Measurements from ENCODE around the gene TRAK1. TPM values are rescaled to one million over a fixed set of nuclear protein-coding genes. Genes with fewer than 3 reads are reported as not detected.
A peak's percentile ranks its signal among the peaks of the same experiment; 100 is the strongest.

The TRAK1 gene
- total and polyA plus RNA-seq, 10 donors: 15.4 to 60.0 (median 47.8) TPM

DNA sequence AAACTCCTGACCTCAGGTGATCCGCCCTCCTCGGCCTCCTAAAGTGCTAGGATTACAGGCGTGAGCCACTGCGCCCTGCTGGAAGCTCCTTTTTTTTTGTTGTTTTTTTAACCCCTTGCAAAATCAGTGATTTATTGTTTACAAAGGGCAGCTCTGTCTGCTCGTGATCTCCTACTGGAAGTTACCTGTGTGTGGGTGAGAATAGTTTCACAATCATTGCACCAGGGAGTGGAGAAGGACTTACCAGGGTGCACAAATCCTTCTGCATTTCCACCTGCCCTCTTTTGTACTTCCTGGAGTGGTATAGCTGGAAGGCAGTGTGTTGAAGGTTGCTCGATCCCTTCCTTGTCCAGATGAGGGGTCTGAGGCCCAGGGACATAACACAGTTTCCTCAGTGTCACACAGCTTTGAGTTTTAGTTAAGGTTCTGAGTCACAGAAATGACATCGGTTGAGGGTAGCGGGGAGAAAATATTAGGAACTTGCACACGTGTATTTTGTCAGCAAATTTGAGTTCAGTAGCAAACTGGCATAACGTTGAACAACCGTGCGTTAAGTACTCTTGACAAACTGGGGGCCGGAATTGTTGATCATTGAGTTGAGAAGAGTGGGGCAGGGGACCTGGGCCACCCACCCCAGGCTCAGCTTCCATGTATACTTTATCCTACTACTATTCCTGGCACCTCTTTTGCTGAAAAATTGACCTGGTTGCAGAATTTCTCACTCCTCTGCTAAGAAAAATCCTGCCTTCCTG is 11.3 kb upstream of the TRAK1 start:
- DNase-seq: peak; percentile 19
- Histone ChIP-seq H3K4me1 (peaks cover 28 to 65% (median 50%) of the 10 kb centered on the region in 6 donors), H3K27me3 (replicated peaks in 1 of 7) (no peaks in the 10 kb centered on the region), H3K9me3 (peaks cover 0 to 16% (median 2%) of the 10 kb centered on the region in 8 donors), H3K4me3 (no peak overlapping the region), H3K27ac (peak overlapping the region in 7 of 8 donors; percentile 51 to 77 (median 69)), H3K36me3 (no peaks in the 10 kb centered on the region)
- TF ChIP-seq POLR2AphosphoS5 (IDR thresholded peaks at IDR 0.05) (no peak), POLR2A (IDR thresholded peaks at IDR 0.05) (no peak)
- TF ChIP-seq, protein P1, sequence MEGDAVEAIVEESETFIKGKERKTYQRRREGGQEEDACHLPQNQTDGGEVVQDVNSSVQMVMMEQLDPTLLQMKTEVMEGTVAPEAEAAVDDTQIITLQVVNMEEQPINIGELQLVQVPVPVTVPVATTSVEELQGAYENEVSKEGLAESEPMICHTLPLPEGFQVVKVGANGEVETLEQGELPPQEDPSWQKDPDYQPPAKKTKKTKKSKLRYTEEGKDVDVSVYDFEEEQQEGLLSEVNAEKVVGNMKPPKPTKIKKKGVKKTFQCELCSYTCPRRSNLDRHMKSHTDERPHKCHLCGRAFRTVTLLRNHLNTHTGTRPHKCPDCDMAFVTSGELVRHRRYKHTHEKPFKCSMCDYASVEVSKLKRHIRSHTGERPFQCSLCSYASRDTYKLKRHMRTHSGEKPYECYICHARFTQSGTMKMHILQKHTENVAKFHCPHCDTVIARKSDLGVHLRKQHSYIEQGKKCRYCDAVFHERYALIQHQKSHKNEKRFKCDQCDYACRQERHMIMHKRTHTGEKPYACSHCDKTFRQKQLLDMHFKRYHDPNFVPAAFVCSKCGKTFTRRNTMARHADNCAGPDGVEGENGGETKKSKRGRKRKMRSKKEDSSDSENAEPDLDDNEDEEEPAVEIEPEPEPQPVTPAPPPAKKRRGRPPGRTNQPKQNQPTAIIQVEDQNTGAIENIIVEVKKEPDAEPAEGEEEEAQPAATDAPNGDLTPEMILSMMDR (IDR thresholded peaks at IDR 0.05 in 8 of 11, conservative IDR thresholded peaks at IDR 0.05 in 3 of 11): no peak
- intact Hi-C loops (cut with DNase I; ENCODE audit: low total_unique reads): no loop called here
- 59 to 75% (median 73%) methylated on average over 13 of the region's 13 CpGs for WGBS, 5 donors

DNA sequence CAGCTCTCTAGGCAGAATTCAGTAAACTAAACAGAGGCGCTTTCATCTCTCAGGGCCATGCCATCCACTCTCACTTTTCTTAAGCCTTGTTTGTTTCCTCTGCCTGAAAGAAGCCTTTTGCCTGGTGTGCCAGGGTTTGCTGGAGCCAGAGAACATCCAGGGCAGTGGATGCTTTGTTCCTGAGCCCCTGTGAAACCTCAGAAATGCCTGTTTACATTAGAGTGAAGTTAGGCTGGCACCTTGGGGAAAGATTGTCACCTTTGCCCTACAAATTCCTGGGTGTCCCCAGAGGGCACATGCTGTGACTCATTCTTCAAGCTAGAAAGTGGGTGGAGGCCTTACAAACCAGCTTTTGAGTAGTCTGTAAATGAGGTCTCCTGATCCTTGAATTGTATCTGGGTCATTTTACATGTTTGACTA is 10.7 kb upstream of the TRAK1 start:
- intact Hi-C loops (cut with DNase I; ENCODE audit: low total_unique reads): no loop called here
- H3K9me3 ChIP-seq: peaks cover 0 to 15% (median 2%) of the 10 kb centered on the region in 8 donors
- H3K4me3 ChIP-seq: no peak overlapping the region
- no peaks in the 10 kb centered on the region for H3K36me3 ChIP-seq
- H3K4me1 ChIP-seq: peaks cover 31 to 69% (median 55%) of the 10 kb centered on the region in 6 donors
- peak; percentile 21 for DNase-seq
- peak overlapping the region; percentile 44 to 77 (median 66) for H3K27ac ChIP-seq
- WGBS, 5 donors: 58 to 81% (median 67%) methylated on average over 1 of the region's 1 CpG
- no peaks in the 10 kb centered on the region for H3K27me3 ChIP-seq (replicated peaks in 1 of 7)
- TF ChIP-seq POLR2A (IDR thresholded peaks at IDR 0.05): no peak
- peak in 1 of 3 donors; percentile 7 for TF ChIP-seq POLR2AphosphoS5 (IDR thresholded peaks at IDR 0.05)

GRCh38 chr3:42081838-42082473 is 9.2 kb upstream of the TRAK1 start:
- no peak overlapping the region for H3K4me3 ChIP-seq
- peak overlapping the region in 7 of 8 donors; percentile 16 to 77 (median 69) for H3K27ac ChIP-seq
- intact Hi-C loops (cut with DNase I; ENCODE audit: low total_unique reads): no loop called here
- DNase-seq: peak; percentile 25
- WGBS, 5 donors: 52 to 59% (median 54%) methylated on average over 7 of the region's 7 CpGs
- H3K36me3 ChIP-seq: peaks cover 0 to 6% (median under 1%) of the 10 kb centered on the region in 6 donors
- no peaks in the 10 kb centered on the region for H3K27me3 ChIP-seq (replicated peaks in 1 of 7)
- TF ChIP-seq POLR2AphosphoS5 (IDR thresholded peaks at IDR 0.05): no peak
- no peak for TF ChIP-seq POLR2A (IDR thresholded peaks at IDR 0.05)
- TF ChIP-seq, protein P1 (IDR thresholded peaks at IDR 0.05 in 8 of 11, conservative IDR thresholded peaks at IDR 0.05 in 3 of 11): no peak
- peaks cover 0 to 4% (median 0%) of the 10 kb centered on the region in 8 donors for H3K9me3 ChIP-seq
- peaks cover 31 to 84% (median 61%) of the 10 kb centered on the region in 6 donors for H3K4me1 ChIP-seq

GRCh38 chr3:42084586-42084985 is 6.6 kb upstream of the TRAK1 start:
- DNase-seq: no peak
- Histone ChIP-seq H3K27ac (no peak overlapping the region), H3K4me3 (no peak overlapping the region), H3K4me1 (peaks cover 31 to 89% (median 54%) of the 10 kb centered on the region in 6 donors), H3K27me3 (replicated peaks in 1 of 7) (no peaks in the 10 kb centered on the region), H3K9me3 (no peaks in the 10 kb centered on the region), H3K36me3 (peaks cover 0 to 32% (median 15%) of the 10 kb centered on the region in 6 donors)
- 79 to 93% (median 86%) methylated on average over 3 of the region's 3 CpGs for WGBS, 5 donors
- intact Hi-C loops (cut with DNase I; ENCODE audit: low total_unique reads): no loop called here
- TF ChIP-seq POLR2AphosphoS5 (IDR thresholded peaks at IDR 0.05) (no peak), POLR2A (IDR thresholded peaks at IDR 0.05) (no peak)
- TF ChIP-seq, protein P1 (IDR thresholded peaks at IDR 0.05 in 8 of 11, conservative IDR thresholded peaks at IDR 0.05 in 3 of 11): no peak
